NCI-H1105 treated with DMSO at 0.1 percent for 48 hours (cell line): Measurements from ENCODE around the gene PBRM1.

Experiments
- DNase-seq: peaks from one replicate; lab custom pipeline; 2025; lab: John Stamatoyannopoulos, UW

Gene PBRM1

DNA sequence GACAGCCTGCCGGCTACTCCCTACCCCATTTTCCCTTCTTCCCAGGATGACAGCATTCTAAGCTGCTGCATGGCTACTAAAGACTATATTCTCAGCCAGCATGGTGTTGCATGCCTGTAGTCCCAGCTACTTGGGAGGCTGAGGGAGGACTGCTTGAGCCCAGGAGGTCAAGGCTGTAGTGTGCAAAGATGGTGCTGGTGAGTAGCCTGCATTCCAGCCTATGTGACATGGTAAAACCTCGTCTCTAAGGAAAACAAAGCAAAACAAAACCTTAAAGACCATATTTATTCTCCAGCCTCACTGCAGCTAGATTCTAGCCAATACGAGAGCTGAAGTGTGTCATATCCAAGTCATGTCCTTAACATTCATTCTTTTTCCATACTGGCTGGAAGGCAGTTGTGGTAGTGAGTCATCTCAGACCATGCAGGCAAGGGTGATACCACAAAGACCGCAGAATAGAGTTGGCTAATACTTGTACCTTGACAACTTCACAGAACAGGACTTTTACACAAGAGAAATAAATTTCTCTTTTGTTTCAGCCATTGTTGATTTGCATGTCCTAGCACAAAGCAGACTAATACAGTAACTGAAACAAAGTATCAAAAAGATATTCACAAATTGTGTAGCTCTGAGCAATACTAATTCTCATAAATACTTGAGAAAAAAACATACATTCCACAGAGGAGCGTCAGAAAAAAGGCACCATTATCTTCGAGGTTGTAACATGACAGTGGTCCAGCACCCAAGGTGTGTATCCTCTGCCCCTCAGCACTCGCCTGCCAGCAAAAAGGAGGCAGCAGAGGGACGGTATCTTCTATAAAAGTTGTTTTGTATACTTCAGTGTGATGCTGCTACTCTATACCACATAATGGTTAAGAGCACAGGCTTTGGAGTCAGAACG, 14.8 kb downstream of the PBRM1 start:
- DNase-seq, result no peak

DNA sequence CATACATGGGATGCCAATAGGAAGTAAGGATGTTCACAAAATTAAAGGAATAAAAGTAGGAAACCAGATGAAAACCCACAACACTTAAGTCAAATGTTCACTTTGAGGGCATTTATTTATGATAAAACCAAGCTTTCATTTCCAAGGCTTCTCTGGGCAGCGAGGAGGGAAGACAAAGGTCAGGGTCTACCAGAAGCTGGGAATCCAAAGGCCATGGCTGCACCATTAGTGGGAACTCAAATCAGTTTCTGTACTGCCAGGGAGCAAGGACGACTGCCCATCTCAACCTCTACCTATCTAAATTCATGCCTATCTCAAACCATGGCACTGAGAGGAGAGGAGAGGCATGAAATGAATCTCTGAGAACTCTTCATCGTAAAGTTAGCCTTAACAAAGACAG, 22.6 kb downstream of the PBRM1 start:
- no peak for DNase-seq

DNA sequence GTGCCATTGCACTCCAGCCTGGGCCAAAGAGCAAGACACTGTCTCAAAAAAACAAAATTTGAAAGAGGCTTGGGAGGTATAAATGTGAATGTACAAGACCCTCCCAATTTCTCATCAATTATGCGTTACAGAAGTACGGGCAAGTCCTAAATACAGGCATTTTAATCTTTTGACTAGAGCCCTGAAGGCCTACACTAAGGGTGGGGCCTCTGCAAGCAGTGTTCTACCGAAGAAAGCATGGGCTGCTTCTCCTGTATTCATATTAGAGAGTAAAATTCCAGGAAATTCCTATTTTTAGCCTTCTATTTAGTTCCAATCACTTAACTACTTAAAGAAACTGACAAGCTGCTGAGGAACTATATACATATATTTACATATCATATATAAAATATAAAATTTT, 25.7 kb downstream of the PBRM1 start:
- DNase-seq, result no peak

DNA sequence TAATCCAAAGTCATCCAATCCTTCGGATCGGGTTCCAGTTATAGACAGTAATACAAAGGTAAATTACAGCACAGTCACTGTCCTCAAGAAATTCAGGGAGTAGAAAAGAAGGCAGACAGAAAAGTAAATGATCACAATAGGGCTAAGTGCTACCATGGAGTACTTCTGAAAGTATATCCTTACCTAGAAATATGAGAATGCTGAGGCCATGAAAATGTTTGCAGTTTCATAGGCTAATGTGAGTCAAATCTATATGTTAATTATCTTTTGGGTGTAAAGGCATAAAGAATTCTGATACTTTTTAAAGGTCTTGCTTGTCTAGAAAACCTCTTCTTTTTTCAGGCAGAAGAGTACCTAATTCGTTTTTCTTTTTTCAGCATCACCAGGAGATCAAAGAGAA, 29.8 kb downstream of the PBRM1 start:
- no peak for DNase-seq

DNA sequence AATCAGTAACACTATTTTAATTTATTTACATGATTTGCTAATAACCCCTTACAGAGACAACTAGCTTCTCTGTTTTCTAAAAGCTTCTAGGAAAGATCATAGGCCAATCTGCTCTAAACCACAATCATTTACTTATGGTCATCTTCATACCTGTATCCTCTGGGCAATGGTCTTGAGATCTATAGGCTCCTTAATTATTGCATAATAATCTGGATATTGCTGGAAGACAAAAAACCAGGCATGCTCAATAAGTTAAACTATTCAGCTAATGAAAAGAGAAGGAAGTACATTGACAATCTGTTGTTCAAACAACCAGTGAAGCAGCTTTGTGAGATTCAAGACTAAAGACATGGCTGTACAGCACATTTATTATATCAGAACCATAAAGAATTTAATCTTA, 34.1 kb downstream of the PBRM1 start:
- DNase-seq, result no peak

DNA sequence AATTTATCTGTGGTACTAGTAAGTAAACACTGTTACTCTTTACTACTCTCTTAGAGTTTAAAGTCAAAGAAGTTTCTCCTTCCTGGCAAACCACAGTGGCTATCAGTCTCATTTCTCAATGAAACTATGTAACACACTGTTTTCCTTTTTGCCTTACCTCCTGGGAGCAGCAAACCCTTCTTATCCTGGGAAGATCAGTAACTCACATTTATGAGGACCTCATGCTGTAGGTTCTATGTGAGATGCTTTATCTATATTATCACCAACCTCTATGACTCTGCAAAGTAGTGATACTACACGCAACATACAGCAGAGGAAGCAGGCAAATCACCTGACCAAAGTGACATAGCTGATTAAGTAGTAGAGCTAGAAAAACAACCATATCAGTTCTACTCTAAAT, 35.3 kb downstream of the PBRM1 start:
- no peak for DNase-seq

DNA sequence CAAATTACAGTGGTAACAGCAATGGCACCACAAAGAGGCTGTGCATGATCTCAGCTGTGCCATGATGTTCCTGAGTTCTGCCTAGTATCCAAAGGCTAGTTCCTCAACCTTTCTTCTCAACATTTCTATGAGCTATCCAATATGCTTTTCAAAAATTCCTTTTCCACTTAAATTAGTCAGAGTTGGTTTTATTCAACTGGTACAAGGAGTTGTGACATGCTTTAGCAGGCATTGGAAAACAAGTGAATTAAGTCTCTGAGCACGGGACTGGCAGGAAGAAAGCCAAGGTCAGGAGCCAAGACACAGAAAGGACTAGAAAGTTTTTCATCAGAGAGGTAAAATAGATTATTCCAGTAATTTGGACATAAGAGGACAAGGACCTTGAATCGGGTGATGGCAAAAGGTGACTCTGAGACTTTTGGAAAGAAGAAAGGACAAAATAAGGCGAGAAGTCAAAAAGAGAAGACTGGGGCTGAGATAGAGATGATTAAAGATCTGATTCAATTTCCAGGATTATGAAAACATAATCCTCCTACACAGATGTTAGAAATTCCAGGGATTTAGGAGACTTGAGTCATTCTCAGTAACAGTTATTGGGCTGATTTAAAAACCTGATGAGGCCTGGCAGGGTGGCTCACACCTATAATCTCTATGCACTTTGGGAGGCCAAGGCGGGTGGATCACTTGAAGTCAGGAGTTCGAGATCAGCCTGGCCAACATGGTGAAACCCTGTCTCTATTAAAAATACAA, 36.1 kb downstream of the PBRM1 start:
- no peak for DNase-seq

DNA sequence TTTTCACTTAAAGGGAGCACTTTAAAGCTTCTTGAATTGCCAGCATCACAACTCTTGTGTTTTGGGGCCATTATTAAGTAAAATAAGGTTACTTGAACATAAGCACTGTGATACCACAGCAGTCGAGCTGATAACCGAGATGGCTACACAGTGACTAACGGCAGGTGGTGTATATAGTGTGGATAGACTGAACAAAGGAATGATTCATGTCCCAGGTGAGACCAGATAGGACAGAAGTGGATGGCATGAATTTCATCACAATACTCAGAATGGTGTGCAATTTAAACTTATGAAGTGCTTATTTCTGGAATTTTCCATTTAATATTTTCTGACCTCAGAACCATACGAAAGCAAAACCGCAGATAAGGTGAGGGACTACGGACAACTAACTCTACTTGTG, 40.2 kb downstream of the PBRM1 start:
- DNase-seq, result no peak

DNA sequence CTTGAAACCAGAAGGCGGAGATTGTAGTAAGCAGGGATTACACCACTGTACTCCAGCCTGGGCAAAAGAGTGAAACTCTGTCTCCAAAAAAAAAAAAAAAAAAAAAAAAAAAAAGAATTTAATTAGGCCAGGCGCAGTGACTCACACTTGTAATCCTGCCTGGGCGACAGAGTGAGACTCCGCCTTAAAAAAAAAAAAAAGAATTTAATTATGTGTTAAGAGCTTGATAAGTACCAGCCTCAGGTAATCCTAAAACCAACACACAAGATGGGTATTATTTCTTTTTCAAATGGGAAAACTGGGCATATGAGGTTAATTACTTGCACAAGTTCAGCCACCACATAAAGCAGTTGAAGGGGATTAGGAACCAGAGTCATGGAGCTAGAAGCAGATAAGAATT, 49.0 kb downstream of the PBRM1 start:
- DNase-seq, result peak; percentile 17

DNA sequence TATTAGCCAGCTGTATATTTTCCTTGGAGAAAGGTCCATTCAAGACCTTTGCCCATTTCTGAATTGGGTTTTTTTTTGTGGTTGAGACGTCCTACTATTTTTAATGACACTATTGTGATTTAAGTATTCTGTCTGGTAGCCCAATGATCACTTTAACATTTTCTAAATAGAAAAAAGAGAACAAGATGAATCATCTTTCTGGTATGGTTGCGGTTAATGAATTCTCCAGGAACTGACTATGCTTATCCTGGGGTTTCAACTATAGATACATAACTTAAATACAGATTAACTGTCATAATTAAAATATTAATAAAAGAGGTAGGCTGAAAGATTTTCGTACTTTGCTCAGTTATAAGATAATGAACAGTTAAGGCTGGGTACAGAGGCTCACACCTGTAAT, 51.9 kb downstream of the PBRM1 start:
- no peak for DNase-seq

DNA sequence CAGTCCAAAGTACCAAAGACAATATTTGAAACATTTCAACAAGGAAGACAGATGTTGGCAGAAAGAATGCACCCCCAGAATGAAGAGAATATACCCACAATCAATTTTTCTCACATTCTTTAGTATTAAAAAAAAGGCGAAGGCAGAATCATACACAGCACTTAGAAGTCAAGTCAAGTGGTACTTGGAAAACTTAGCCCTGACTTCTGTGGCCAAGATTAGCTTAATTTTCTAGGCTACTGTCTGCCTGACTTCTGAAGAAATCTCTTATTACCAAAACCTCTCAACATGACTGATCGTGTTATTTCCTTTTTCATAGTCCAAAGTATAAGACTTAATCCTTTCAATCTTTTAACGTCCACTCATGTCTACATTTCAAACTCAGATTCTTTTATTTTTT, 60.7 kb downstream of the PBRM1 start:
- no peak for DNase-seq

DNA sequence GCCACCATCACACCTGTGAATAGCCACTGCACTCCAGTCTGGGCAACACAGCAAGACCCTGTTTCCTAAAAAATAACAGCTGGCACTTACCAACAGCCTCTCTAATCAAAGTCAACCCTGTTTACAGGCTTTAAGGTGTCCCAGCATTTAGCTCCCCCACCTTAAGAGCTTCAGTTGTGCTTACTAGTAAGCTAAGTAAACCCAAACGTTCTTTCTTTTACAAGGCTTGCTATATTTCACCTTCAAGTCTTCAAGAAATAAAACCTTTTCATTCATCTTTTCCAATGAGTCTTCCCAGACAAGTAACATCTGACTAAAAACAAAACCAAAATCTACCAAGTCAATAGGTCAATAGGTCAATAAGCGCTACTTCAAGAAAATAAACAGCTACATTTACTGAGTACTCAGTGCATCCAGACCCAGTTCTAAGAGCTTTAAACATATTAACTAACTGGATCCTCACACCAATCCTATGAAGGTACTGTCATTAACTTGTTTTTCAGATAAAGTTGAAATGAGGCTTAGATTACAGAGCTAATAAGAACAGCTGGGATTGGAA, 62.4 kb downstream of the PBRM1 start:
- no peak for DNase-seq

DNA sequence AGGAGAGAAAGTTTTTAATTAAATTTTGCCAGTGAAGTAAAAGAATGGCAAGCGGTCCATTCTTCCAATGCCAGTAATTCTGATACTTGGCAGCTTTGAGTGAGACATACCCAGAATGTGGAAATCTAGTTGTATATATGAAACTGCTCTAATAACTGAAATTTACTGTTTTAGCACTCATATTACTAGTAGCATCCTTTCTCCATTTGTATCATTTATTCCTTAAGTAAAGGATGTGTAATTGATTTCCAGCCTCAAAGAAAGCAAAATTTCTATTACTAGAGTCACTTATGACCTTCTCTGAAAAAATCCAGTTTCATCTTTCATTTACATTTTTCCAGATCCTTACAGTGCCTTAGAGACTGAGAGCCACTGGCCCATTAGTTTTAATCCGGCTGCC, 65.1 kb downstream of the PBRM1 start:
- DNase-seq, result no peak

DNA sequence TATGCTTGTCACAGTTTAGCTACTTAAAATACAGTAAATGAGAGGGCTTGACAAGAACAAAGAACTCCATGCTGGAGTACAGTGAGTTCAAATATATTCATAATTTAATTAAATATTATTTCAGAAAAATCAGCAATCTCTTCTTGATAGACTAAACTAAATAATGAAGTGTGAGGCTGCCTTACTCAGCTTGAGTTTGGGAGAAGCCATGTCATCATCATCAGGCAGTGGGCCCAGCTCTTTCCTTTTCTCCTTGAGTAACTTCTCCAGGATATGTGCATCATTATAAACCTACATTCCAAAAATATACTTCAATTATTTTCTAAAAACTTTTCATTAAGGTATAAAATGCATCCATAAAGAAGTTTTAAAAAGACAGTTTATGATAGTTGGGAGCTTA, 70.5 kb downstream of the PBRM1 start:
- DNase-seq, result no peak

DNA sequence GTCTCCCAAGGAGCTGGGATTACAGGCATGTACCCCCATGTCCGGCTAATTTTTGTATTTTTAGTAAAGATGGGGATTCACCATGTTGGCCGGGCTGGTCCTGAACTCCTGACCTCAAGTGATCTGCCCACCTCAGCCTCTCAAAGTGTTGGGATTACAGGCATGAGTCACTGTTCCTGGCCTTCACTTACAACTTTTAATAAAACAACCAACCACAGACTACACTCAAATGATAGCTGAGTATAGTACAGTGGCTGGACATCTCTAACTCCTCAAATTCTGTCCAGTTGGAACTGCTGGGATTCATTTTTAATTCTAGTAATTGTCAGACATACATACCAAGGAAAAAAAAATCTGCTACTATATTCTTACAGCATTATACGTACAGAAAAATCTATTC, 71.0 kb downstream of the PBRM1 start:
- DNase-seq, result no peak

DNA sequence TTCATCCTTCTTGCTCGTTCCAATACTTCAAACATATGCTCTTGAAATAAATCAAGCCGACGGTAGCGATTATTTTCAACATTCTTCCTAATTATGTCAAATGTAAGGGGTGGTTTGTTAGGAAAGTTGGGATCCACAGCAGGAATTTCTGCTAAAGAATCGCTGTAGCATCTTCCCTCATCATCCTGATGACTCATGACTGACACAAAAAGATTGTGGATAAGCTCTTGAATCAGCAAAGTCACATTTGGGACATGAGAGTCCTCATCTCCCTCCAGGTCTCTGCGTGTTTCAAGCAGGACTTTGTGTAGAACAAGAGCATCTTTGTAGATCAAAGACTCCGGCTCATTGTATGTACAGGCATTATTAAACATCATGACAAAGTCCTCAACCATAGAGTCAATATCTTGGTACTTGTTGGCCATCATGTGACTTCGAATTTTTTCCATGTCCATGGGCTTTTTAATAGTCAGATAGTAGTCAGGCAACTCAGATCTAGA, 76.3 kb downstream of the PBRM1 start:
- DNase-seq, result no peak

DNA sequence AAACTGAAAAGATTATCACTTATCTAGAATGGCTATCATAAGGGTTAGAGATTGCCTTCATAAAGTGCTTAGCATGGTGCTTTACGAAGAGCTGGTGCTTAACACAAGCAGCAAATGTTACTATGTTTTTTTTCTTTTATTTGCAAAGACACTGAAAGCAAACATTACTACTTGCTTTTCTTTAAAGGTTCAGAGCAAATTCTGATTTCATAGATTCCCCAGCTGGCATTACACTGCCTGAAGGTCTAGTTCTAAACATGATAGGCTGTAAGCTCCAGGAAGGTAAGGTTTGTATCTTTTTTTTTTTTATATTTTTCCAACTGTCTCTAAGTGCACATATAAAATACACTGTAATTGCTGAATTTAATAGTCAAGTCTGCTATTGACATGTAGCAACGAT, 77.4 kb downstream of the PBRM1 start:
- DNase-seq, result no peak

DNA sequence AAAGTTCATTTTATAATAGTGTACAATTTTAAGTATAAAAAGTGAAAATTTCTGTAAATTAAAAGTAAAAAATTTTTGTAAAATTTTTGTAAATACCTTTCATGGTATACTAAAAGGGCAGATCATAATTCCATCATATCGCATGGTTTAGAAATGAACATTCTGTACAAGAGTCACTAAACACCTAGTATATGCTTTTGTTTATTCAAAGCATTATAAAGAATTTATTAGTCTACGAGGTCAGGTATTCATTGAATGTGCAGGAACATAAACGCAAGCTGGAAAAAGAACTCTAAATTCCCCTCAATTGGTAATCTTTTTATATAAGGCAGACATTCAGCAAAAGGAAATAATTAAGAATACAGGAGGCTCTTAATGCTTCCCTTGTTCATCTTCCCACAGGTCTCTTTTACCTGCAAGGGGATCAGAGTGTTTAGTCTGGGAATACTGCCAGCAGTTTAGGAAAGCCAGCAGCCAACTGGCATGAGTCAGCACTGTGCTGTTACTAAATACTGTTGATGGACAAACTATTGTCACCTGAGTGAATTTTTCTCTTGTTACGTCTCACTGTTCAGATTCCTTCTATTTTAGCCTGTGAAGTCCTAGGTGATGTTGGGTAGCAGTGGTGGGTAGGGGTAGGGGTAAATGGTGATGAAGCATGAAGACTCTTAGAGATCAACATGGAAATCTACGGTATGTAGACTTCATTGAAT, 79.2 kb downstream of the PBRM1 start:
- peak; percentile 89 for DNase-seq

DNA sequence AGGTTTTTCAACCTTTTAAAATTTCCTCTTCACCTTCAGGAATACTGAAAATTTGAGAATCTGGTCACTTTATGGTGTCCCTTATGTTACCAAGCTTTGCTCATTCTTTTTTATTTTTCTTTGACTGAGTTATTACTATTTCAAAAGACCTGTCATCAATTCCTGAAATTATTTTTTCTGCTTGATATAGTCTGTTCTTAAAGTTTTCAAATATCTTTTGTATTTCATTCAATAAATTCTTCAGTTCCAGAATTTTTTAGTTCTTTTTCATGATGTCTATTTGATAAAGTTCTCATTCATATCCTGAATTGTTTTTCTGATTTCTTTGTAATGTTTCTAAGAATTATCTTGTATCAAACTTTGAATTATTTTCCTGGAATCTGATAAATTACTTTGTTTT, 85.5 kb downstream of the PBRM1 start:
- no peak for DNase-seq

DNA sequence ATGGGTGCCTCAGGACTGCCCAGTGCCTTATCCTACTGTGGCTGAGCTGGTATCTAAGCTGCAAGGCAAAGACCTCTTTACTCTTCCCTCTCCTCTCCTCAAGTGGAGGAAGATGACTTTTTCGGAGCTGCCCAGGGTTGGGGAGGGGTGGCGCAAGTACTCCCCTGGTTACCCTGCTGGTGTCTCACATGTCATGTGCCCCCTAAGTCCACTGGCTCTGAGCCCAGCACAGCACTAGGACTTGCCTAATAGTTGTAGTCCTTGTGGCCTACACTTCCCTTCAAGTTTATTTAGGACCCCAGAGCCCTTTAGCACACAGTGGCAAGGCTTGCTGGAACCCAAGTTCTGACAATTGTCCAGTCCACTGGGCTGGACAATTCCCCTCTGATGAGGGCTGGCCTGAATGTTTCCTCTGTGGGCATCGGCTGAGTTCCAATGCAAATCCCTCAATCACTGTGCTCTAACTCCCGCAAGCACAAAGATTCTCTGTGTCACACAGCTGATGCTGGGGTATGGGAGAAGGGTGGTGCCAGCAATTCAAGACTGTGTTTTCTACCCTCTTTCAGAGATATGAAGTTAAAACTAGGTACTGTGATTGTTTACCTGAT, 89.0 kb downstream of the PBRM1 start:
- no peak for DNase-seq

DNA sequence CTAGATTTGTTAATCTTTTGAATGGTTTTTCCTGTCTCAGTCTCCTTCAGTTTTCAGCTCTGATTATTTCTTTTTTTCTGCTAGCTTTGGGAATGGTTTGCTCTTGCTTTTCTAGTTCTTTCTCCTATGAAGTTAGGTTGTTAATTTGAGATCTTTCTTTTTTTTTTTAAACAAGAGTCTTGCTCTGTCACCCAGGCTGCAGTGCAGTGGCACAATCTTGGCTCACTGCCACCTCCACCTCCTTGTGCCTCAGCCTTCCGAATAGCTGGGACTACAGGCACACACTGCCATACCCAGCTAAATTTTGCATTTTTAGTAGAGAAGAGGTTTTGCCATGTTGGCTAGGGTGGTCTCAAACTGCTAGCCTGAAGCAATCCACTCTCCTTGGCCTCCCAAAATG, 92.6 kb downstream of the PBRM1 start:
- DNase-seq, result no peak
